Vagina (tissue), 2 donors: ENCODE data around the gene COL27A1.

Source experiments
- POLR2AphosphoS5 ChIP-seq, 2 donors: sonication (generic); formaldehyde crosslinking; IDR thresholded peaks; one replicate each; pipeline ENCODE4 v1.9.0; 2017; ENCODE audit warnings: antibody characterized with exemption in 2 of 2, mild to moderate bottlenecking in 2 of 2, low read depth in 1 of 2; ENCODE audit not compliant: insufficient read depth in 1 of 2
- TF ChIP-seq, protein P1 (sequence below), 3 experiments: fragments of 450-650 bp in 2 of 3; fragments of 200-600 bp in 1 of 3; sonication (generic) in 1 of 3; IDR thresholded peaks; one replicate each; pipeline ENCODE4 v1.5.1; 2017 to 2019; ENCODE audit warnings: antibody characterized with exemption in 3 of 3, mild to moderate bottlenecking in 2 of 3, moderate library complexity in 2 of 3

DNA sequence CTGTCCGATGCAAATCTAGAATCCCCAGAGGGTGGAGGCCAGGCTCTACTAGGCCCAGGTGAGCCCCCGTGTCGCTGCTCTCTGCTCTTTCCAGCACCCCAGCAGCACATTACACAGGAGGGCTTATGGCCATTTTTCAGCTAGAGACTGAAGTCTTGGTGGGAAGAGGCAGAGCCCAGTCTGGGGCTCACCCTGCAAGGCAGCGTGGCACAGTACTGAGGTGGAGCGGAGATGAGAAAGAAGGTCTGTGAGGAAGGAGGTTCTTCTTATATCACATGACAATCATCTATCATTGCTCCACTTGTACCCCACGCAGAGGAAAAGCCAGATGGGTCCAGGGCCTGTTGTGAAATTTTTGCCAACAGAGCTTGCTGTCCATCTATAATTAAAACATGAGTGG is 46.2 kb upstream of the COL27A1 start:
- TF ChIP-seq, protein P1, sequence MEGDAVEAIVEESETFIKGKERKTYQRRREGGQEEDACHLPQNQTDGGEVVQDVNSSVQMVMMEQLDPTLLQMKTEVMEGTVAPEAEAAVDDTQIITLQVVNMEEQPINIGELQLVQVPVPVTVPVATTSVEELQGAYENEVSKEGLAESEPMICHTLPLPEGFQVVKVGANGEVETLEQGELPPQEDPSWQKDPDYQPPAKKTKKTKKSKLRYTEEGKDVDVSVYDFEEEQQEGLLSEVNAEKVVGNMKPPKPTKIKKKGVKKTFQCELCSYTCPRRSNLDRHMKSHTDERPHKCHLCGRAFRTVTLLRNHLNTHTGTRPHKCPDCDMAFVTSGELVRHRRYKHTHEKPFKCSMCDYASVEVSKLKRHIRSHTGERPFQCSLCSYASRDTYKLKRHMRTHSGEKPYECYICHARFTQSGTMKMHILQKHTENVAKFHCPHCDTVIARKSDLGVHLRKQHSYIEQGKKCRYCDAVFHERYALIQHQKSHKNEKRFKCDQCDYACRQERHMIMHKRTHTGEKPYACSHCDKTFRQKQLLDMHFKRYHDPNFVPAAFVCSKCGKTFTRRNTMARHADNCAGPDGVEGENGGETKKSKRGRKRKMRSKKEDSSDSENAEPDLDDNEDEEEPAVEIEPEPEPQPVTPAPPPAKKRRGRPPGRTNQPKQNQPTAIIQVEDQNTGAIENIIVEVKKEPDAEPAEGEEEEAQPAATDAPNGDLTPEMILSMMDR (IDR thresholded peaks at IDR 0.05), result no peak
- no peak for TF ChIP-seq POLR2AphosphoS5 (IDR thresholded peaks at IDR 0.05; ENCODE audit: insufficient read depth in 1 of 2, low read depth in 1 of 2)
